NCI-H2081 treated with DMSO at 0.1 percent for 48 hours (cell line): ENCODE results near the gene OR52B2.
"Not testable (repeated sequence)": the region's sequence is repeated elsewhere in the genome, so short reads cannot be mapped to it uniquely, and the experiment has no call there.

Experiments used
- DNase-seq: peaks from one replicate; lab custom pipeline; 2025; lab: John Stamatoyannopoulos, UW

OR52B2 gene

GRCh38 chr11:6152126-6152525 lies 18.0 kb downstream of the OR52B2 start:
- DNase-seq, result no peak

- DNase-seq, result no peak
Measured at GRCh38 chr11:6151117-6151516, 19.0 kb downstream of the OR52B2 start.

- DNase-seq, result not testable (repeated sequence)
Measured at GRCh38 chr11:6143737-6144136, 26.4 kb downstream of the OR52B2 start.

- no peak for DNase-seq
Measured at GRCh38 chr11:6142936-6143335, 27.2 kb downstream of the OR52B2 start.

GRCh38 chr11:6135936-6136335 lies 34.2 kb downstream of the OR52B2 start:
- not testable (repeated sequence) for DNase-seq

- DNase-seq, result no peak
Measured at GRCh38 chr11:6132431-6132830, 37.7 kb downstream of the OR52B2 start.

GRCh38 chr11:6129635-6130034 lies 40.5 kb downstream of the OR52B2 start:
- DNase-seq, result no peak

- DNase-seq, result no peak
Measured at GRCh38 chr11:6129011-6129410, 41.1 kb downstream of the OR52B2 start.

GRCh38 chr11:6127881-6128280 lies 42.2 kb downstream of the OR52B2 start:
- DNase-seq, result no peak

GRCh38 chr11:6124245-6124644 lies 45.9 kb downstream of the OR52B2 start:
- DNase-seq, result no peak
